Suprapubic skin (tissue), 3 donors: ENCODE results near the gene TMEM253.

Source experiments
- CTCF ChIP-seq, 2 donors: fragments of 200-600 bp in 1 of 2; fragments of 450-650 bp in 1 of 2; sonication (generic) in 1 of 2; IDR thresholded peaks; one replicate each; pipeline ENCODE4 v1.5.1; 2016 to 2019; ENCODE audit warnings: antibody characterized with exemption in 2 of 2, mild to moderate bottlenecking in 1 of 2, moderate library complexity in 1 of 2
- POLR2A ChIP-seq, 2 donors: fragments of 450-650 bp; IDR thresholded peaks; one replicate each; pipeline ENCODE4 v1.6.1; 2017; ENCODE audit warnings: antibody characterized with exemption in 2 of 2, mild to moderate bottlenecking in 2 of 2, moderate library complexity in 2 of 2

GRCh38 chr14:21109377-21110138, 8.7 kb downstream of the TMEM253 start:
- TF ChIP-seq CTCF (IDR thresholded peaks at IDR 0.05) = no peak
- TF ChIP-seq POLR2A (IDR thresholded peaks at IDR 0.05) = no peak
